ENCODE results near the gene NALCN.

The NALCN gene

GRCh38 chr13:101170306-101170705 is 246.0 kb downstream of the NALCN start:
- TF ChIP-seq CTCF (IDR thresholded peaks at IDR 0.05; ENCODE audit: borderline replicate concordance, insufficient read depth, low read depth, low read length) = no peak
- no peak overlapping the region for H3K4me3 ChIP-seq (ENCODE audit: low read depth, low read length)

- no peak for TF ChIP-seq CTCF (IDR thresholded peaks at IDR 0.05; ENCODE audit: borderline replicate concordance, insufficient read depth, low read depth, low read length)
- no peak overlapping the region for H3K4me3 ChIP-seq (ENCODE audit: low read depth, low read length)
Observed at GRCh38 chr13:101157261-101157660, 259.0 kb downstream of the NALCN start.

GRCh38 chr13:101155920-101156319 is 260.4 kb downstream of the NALCN start:
- no peak overlapping the region for H3K4me3 ChIP-seq (ENCODE audit: low read depth, low read length)

GRCh38 chr13:101152184-101152583 is 264.1 kb downstream of the NALCN start:
- no peak overlapping the region for H3K4me3 ChIP-seq (ENCODE audit: low read depth, low read length)
- TF ChIP-seq CTCF (IDR thresholded peaks at IDR 0.05; ENCODE audit: borderline replicate concordance, insufficient read depth, low read depth, low read length) = no peak

More at GRCh38 chr13:101155920-101156319, 260.4 kb downstream of the NALCN start:
- peak; percentile 50; the same call in 1 of the 2 replicates for TF ChIP-seq CTCF (IDR thresholded peaks at IDR 0.05; ENCODE audit: borderline replicate concordance, insufficient read depth, low read depth, low read length)

GRCh38 chr13:101150998-101151397 is 265.3 kb downstream of the NALCN start:
- no peak for TF ChIP-seq CTCF (IDR thresholded peaks at IDR 0.05; ENCODE audit: borderline replicate concordance, insufficient read depth, low read depth, low read length)
- H3K4me3 ChIP-seq (ENCODE audit: low read depth, low read length) = no peak overlapping the region

GRCh38 chr13:101149735-101150384 is 266.4 kb downstream of the NALCN start:
- H3K4me3 ChIP-seq (ENCODE audit: low read depth, low read length) = no peak overlapping the region
- TF ChIP-seq CTCF (IDR thresholded peaks at IDR 0.05; ENCODE audit: borderline replicate concordance, insufficient read depth, low read depth, low read length) = 0 out of 2 replicates have a peak, but pooled peaks have one; percentile 5
